ENCODE results near the gene CUEDC1. TPM values are rescaled to one million over a fixed set of nuclear protein-coding genes. Genes with fewer than 3 reads are reported as not detected.
A peak's percentile ranks its signal among the peaks of the same experiment; 100 is the strongest.

Gene CUEDC1
- total RNA-seq, 4 donors from 2014 or later: 30.3 to 72.2 (median 51.2) TPM

DNA sequence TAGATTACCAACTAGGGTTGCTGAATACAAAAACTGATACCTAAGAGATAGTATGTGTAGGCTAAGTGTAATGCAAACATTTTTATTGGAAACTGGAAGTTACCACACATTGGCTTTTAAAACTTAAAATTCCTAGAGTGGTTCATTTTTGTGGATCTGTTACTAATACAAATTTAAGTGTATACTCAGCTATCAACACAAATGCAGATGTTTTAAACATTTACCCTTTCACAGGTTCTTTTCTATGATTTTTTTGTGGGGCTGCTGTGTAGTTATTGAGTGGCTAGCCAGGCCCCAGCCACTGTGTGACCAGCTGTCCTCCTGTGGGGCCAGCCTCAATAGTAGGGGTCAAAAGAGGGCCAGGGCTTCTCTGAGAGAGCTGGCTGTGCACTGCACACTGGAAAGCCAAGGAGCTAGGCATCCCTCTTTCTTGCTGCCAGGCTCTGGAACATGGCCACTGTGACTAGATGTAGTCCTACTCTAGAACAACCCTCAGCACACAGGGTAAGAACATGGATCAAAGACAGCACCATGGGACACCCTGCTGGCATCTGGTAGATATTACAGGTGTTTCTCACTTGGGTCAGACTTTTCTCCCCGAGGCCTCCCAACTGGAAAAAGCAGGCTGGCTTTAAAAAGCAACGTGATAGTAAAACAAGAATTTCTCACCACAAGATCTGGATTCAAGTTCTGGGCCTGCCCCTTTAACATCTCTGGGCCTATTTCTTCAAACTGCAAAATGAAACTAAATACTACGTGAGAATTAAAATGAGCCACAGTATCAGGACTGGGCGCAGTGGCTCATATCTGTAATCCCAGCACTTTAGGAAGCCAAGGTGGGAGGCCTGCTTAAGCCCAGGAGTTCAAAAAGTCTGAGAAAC, 40.1 kb upstream of the CUEDC1 start:
- peaks cover 24 to 44% (median 41%) of the 10 kb centered on the region in 4 donors for H3K4me1 ChIP-seq
- H3K9me3 ChIP-seq: no peaks in the 10 kb centered on the region
- intact Hi-C loops (cut with DNase I): loop anchor here (2.0 kb wide), 1 partner anchor 137 kb away; no protein-coding TSS in a partner anchor
- peak overlapping the region; percentile 71 to 97 (median 76) for H3K27ac ChIP-seq (replicated peaks in 1 of 4)
- H3K4me3 ChIP-seq: no peak overlapping the region
- WGBS: 26% methylated on average over 4 of the region's 4 CpGs
- peaks cover 0 to 28% (median 17%) of the 10 kb centered on the region in 4 donors for H3K36me3 ChIP-seq
- TF ChIP-seq, protein P1, sequence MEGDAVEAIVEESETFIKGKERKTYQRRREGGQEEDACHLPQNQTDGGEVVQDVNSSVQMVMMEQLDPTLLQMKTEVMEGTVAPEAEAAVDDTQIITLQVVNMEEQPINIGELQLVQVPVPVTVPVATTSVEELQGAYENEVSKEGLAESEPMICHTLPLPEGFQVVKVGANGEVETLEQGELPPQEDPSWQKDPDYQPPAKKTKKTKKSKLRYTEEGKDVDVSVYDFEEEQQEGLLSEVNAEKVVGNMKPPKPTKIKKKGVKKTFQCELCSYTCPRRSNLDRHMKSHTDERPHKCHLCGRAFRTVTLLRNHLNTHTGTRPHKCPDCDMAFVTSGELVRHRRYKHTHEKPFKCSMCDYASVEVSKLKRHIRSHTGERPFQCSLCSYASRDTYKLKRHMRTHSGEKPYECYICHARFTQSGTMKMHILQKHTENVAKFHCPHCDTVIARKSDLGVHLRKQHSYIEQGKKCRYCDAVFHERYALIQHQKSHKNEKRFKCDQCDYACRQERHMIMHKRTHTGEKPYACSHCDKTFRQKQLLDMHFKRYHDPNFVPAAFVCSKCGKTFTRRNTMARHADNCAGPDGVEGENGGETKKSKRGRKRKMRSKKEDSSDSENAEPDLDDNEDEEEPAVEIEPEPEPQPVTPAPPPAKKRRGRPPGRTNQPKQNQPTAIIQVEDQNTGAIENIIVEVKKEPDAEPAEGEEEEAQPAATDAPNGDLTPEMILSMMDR (IDR thresholded peaks at IDR 0.05): peak; percentile 68 to 82 (median 72)
- TF ChIP-seq POLR2A (IDR thresholded peaks at IDR 0.05; ENCODE audit: low read depth) (no peak), POLR2AphosphoS5 (IDR thresholded peaks at IDR 0.05) (peak; percentile 49 to 52), EP300 (IDR thresholded peaks at IDR 0.05) (no peak)
- H3K27me3 ChIP-seq: no peaks in the 10 kb centered on the region
- peak; percentile 92 for DNase-seq (ENCODE audit: extremely low spot score)

DNA sequence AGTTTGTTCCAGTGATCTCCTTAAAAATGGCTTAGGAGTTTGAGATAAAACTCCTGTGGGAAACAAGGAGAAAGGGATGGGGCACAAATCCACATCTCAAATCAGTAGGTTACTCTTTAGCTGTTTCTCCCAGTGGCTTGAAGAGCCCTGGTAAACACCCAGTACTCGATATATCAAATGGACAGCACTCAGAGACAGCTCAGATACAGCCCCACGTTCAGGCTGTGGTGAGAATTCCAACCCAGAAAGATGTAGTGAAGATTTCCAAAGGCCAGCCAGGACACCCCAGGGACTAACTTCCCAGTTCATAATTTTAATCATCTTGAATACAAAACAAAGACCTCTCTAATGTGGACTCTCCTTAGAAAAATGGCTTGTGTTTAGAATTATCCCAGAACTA, 39.2 kb upstream of the CUEDC1 start:
- H3K4me1 ChIP-seq: peaks cover 29 to 44% (median 39%) of the 10 kb centered on the region in 4 donors
- H3K27me3 ChIP-seq: no peaks in the 10 kb centered on the region
- peak overlapping the region; percentile 71 to 97 (median 76) for H3K27ac ChIP-seq (replicated peaks in 1 of 4)
- DNase-seq (ENCODE audit: extremely low spot score): no peak
- WGBS: 38% methylated on average over 2 of the region's 2 CpGs
- H3K9me3 ChIP-seq: no peaks in the 10 kb centered on the region
- H3K4me3 ChIP-seq: no peak overlapping the region
- peaks cover 0 to 20% (median 12%) of the 10 kb centered on the region in 4 donors for H3K36me3 ChIP-seq
- TF ChIP-seq EP300 (IDR thresholded peaks at IDR 0.05) (no peak), POLR2AphosphoS5 (IDR thresholded peaks at IDR 0.05) (no peak), POLR2A (IDR thresholded peaks at IDR 0.05; ENCODE audit: low read depth) (no peak)
- TF ChIP-seq, protein P1 (IDR thresholded peaks at IDR 0.05): no peak
- intact Hi-C loops (cut with DNase I): loop anchor here (2.0 kb wide), 1 partner anchor 136 kb away; no protein-coding TSS in a partner anchor

DNA sequence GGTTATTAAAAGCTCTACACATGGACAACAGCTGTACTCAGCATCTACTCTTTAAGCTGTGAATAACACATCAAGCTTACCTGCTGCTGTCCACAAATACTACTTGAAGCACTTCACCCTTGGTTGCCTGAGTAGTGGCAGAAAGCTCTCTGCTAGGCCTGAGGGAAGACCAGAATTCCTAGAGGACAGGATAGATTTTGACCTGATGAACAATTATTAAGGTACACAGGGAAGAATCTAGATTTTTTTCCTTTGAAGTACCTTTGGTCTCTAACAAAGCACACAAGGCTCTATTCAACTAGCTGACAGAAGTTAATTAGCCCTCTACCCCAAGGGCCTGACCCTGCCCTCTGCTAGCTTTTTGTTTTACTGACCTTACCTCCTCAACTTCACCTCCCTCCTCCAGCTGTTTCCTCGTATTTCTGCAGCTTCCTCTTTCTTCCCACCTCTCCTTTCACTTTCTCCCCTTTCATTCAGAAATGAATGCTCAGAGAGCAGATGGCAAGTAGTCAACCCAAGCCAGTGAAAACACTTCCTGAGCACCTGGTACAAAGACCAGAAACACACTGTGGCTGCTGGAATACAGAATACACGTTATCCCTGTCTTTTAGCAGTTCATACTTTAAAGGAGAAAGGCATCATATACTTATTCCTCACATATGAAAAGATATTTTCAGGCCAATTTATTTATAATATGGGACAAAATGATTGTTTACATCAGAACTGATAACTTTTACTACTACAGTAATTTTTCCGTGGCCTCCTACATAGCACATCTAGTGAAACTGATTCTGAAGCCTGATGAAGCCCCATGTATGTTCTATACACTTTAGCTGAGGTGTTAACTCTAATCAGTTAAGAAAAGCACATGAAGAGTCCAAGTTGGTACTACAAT, 38.5 kb upstream of the CUEDC1 start:
- Histone ChIP-seq H3K4me3 (no peak overlapping the region), H3K36me3 (peaks cover 0 to 15% (median 9%) of the 10 kb centered on the region in 4 donors), H3K27me3 (no peaks in the 10 kb centered on the region), H3K27ac (replicated peaks in 1 of 4) (peak overlapping the region; percentile 71 to 97 (median 76)), H3K4me1 (peaks cover 34 to 48% (median 43%) of the 10 kb centered on the region in 4 donors), H3K9me3 (no peaks in the 10 kb centered on the region)
- intact Hi-C loops (cut with DNase I): loop anchor here (2.0 kb wide), 1 partner anchor 135 kb away; no protein-coding TSS in a partner anchor
- WGBS: 41% methylated on average over 3 of the region's 3 CpGs
- TF ChIP-seq POLR2AphosphoS5 (IDR thresholded peaks at IDR 0.05) (peak in 1 of 2 donors; percentile 17), POLR2A (IDR thresholded peaks at IDR 0.05; ENCODE audit: low read depth) (no peak), EP300 (IDR thresholded peaks at IDR 0.05) (no peak)
- TF ChIP-seq, protein P1 (IDR thresholded peaks at IDR 0.05): no peak
- no peak for DNase-seq (ENCODE audit: extremely low spot score)

DNA sequence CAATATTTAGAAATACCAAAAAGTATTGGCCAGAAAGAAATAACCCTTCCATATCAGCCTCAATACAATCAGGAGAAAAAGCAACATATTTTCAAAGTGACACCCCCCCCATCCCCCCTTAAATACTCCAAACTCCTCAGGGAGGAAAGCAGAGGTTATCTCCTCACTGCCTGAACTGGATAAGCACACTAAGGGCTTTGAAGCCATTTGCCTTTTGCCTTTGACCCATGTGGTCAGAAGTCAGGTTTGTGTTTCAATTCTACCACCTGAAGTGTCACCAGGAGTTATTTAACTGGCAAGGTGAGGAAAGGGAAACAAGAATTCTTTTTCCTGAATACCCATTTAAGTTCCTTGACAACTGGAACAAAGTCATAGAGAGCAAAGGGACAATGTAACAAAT, 36.3 kb upstream of the CUEDC1 start:
- Histone ChIP-seq H3K27ac (replicated peaks in 1 of 4) (peak overlapping the region; percentile 28 to 98 (median 89)), H3K9me3 (no peaks in the 10 kb centered on the region), H3K4me3 (no peak overlapping the region), H3K4me1 (peaks cover 35 to 51% (median 47%) of the 10 kb centered on the region in 4 donors), H3K36me3 (no peaks in the 10 kb centered on the region), H3K27me3 (no peaks in the 10 kb centered on the region)
- intact Hi-C loops (cut with DNase I): no loop called here
- DNase-seq (ENCODE audit: extremely low spot score): no peak
- TF ChIP-seq, protein P1 (IDR thresholded peaks at IDR 0.05): no peak
